Progenitor cell of endocrine pancreas (in vitro differentiated cells): ENCODE results near the gene ETF1. TPM values are rescaled to one million over a fixed set of nuclear protein-coding genes. Genes with fewer than 3 reads are reported as not detected.

Experiments used
- DNase-seq: peaks from one replicate; pipeline ENCODE4 v3.0.0; 2021; ENCODE audit warnings: low spot score; ENCODE audit not compliant: unreplicated experiment
- H3K27ac Mint-ChIP-seq: 2 replicates; pipeline ENCODE4 v1.8.0; 2021; ENCODE audit warnings: mild to moderate bottlenecking, moderate library complexity, mixed read lengths
- H3K27me3 Mint-ChIP-seq: 2 replicates; pipeline ENCODE4 v1.8.0; 2021; ENCODE audit warnings: mixed read lengths
- H3K36me3 Mint-ChIP-seq: 2 replicates; pipeline ENCODE4 v1.8.0; 2022; ENCODE audit warnings: mixed read lengths; ENCODE audit not compliant: insufficient read depth
- H3K4me1 Mint-ChIP-seq: 2 replicates; pipeline ENCODE4 v1.8.0; 2021; ENCODE audit warnings: low read depth, mixed read lengths
- H3K4me3 Mint-ChIP-seq: 2 replicates; pipeline ENCODE4 v1.8.0; 2021; ENCODE audit warnings: low read depth, mild to moderate bottlenecking, moderate library complexity, mixed read lengths
- H3K9me3 Mint-ChIP-seq: 2 replicates; pipeline ENCODE4 v1.8.0; 2021; ENCODE audit warnings: low read depth, mixed read lengths
- CTCF ChIP-seq: fragments of 200-600 bp; sonication (generic); IDR thresholded peaks from one replicate; pipeline ENCODE4 v1.5.0; 2021; ENCODE audit warnings: antibody characterized with exemption, mild to moderate bottlenecking; ENCODE audit not compliant: unreplicated experiment
- total RNA-seq: library from RNA; stranded (reverse); gene quantifications from 2 replicates; pipeline ENCODE4 v1.2.1, GENCODE V29; 2021

The ETF1 gene
- total RNA-seq, 1 donor from 2014 or later, result 73.1 TPM

- DNase-seq, result no peak
- H3K4me3 Mint-ChIP-seq, result no peak overlapping the region
- H3K9me3 Mint-ChIP-seq, result no peaks in the 10 kb centered on the region
- H3K36me3 Mint-ChIP-seq, result peaks cover 5% of the 10 kb centered on the region
- H3K27me3 Mint-ChIP-seq, result no peaks in the 10 kb centered on the region
- no peak for TF ChIP-seq CTCF
- peaks cover 21% of the 10 kb centered on the region for H3K4me1 Mint-ChIP-seq
- H3K27ac Mint-ChIP-seq, result peak overlapping the region; percentile 67
Observed at GRCh38 chr5:138527170-138527569, 15.9 kb downstream of the ETF1 start.

- no peak for TF ChIP-seq CTCF
- Mint-ChIP-seq H3K27ac (peak overlapping the region; percentile 94), H3K9me3 (no peaks in the 10 kb centered on the region), H3K27me3 (no peaks in the 10 kb centered on the region), H3K4me3 (no peak overlapping the region), H3K36me3 (peaks cover 7% of the 10 kb centered on the region), H3K4me1 (peaks cover 10% of the 10 kb centered on the region)
- DNase-seq, result no peak
Observed at GRCh38 chr5:138523406-138523805, 19.6 kb downstream of the ETF1 start.

GRCh38 chr5:138520971-138521370 lies 22.1 kb downstream of the ETF1 start:
- no peak for TF ChIP-seq CTCF
- Mint-ChIP-seq H3K27ac (peak overlapping the region; percentile 10), H3K4me3 (no peak overlapping the region)

GRCh38 chr5:138517437-138517836 lies 25.6 kb downstream of the ETF1 start:
- no peaks in the 10 kb centered on the region for H3K9me3 Mint-ChIP-seq

More at GRCh38 chr5:138520971-138521370, 22.1 kb downstream of the ETF1 start:
- Mint-ChIP-seq H3K4me1 (peaks cover 4% of the 10 kb centered on the region), H3K27me3 (no peaks in the 10 kb centered on the region), H3K9me3 (no peaks in the 10 kb centered on the region), H3K36me3 (peaks cover 14% of the 10 kb centered on the region)
- no peak for DNase-seq

GRCh38 chr5:138515556-138516245 lies 27.3 kb downstream of the ETF1 start:
- Mint-ChIP-seq H3K4me3 (no peak overlapping the region), H3K36me3 (peaks cover 15% of the 10 kb centered on the region), H3K27ac (no peak overlapping the region), H3K4me1 (peaks cover 2% of the 10 kb centered on the region), H3K9me3 (no peaks in the 10 kb centered on the region), H3K27me3 (no peaks in the 10 kb centered on the region)
- no peak for TF ChIP-seq CTCF
- DNase-seq, result no peak

More at GRCh38 chr5:138517437-138517836, 25.6 kb downstream of the ETF1 start:
- no peak for DNase-seq
- Mint-ChIP-seq H3K4me1 (peaks cover 2% of the 10 kb centered on the region), H3K27me3 (no peaks in the 10 kb centered on the region), H3K36me3 (peaks cover 15% of the 10 kb centered on the region), H3K4me3 (no peak overlapping the region), H3K27ac (peak overlapping the region; percentile 31)
- no peak for TF ChIP-seq CTCF
